HG03469 (cell line): ENCODE results near the gene B3GNT9.
"Not testable (repeated sequence)": the region's sequence is repeated elsewhere in the genome, so short reads cannot be mapped to it uniquely, and the experiment has no call there.

ENCODE experiments used
- ATAC-seq: cut with Tn5 transposase; IDR thresholded peaks from one replicate; pipeline ENCODE4 v1.9.1; 2021; ENCODE audit warnings: mild to moderate bottlenecking, moderate library complexity, moderate number of reproducible peaks; ENCODE audit not compliant: unreplicated experiment

Gene B3GNT9

GRCh38 chr16:67154578-67155294, 3.9 kb upstream of the B3GNT9 start:
- no peak for ATAC-seq

GRCh38 chr16:67151431-67152097, 766 bp upstream of the B3GNT9 start:
- ATAC-seq, result no peak

GRCh38 chr16:67150047-67150832, 558 bp downstream of the B3GNT9 start:
- ATAC-seq, result no peak

GRCh38 chr16:67149276-67150046, 1.3 kb downstream of the B3GNT9 start:
- ATAC-seq, result no peak

- no peak for ATAC-seq
These were observed 2.0 kb downstream of the B3GNT9 start for GRCh38 chr16:67148656-67149275.

GRCh38 chr16:67148221-67148620, 2.6 kb downstream of the B3GNT9 start:
- ATAC-seq, result no peak

- ATAC-seq, result no peak
These were observed 3.2 kb downstream of the B3GNT9 start for GRCh38 chr16:67147437-67148140.

- no peak for ATAC-seq
These were observed 4.1 kb downstream of the B3GNT9 start for GRCh38 chr16:67146523-67147357.

- ATAC-seq, result no peak
These were observed 5.1 kb downstream of the B3GNT9 start for GRCh38 chr16:67145746-67146145.

GRCh38 chr16:67144943-67145342, 5.9 kb downstream of the B3GNT9 start:
- no peak for ATAC-seq

- no peak for ATAC-seq
These were observed 8.5 kb downstream of the B3GNT9 start for GRCh38 chr16:67142342-67142741.

- ATAC-seq, result no peak
These were observed 9.4 kb downstream of the B3GNT9 start for GRCh38 chr16:67141391-67141790.

- no peak for ATAC-seq
These were observed 13.2 kb downstream of the B3GNT9 start for GRCh38 chr16:67137605-67138004.

- no peak for ATAC-seq
These were observed 21.4 kb downstream of the B3GNT9 start for GRCh38 chr16:67129422-67129821.

- no peak for ATAC-seq
These were observed 21.9 kb downstream of the B3GNT9 start for GRCh38 chr16:67128887-67129286.

GRCh38 chr16:67128417-67128816, 22.4 kb downstream of the B3GNT9 start:
- ATAC-seq, result no peak

- not testable (repeated sequence) for ATAC-seq
These were observed 28.0 kb downstream of the B3GNT9 start for GRCh38 chr16:67122799-67123198.

GRCh38 chr16:67120025-67120424, 30.8 kb downstream of the B3GNT9 start:
- ATAC-seq, result no peak

GRCh38 chr16:67117716-67118115, 33.1 kb downstream of the B3GNT9 start:
- ATAC-seq, result no peak
